22Rv1 (cell line): Measurements from ENCODE around the gene DUSP9.

ENCODE experiments used
- ZFX ChIP-seq: fragments of 450-650 bp; IDR thresholded peaks from 2 replicates; pipeline ENCODE4 v1.6.1; 2017; ENCODE audit warnings: antibody characterized with exemption, borderline replicate concordance
- TF ChIP-seq, protein P1 (sequence below): fragments of 450-650 bp; IDR thresholded peaks from 2 replicates; pipeline ENCODE4 v1.5.1; 2017; ENCODE audit warnings: mild to moderate bottlenecking

- TF ChIP-seq, protein P1, sequence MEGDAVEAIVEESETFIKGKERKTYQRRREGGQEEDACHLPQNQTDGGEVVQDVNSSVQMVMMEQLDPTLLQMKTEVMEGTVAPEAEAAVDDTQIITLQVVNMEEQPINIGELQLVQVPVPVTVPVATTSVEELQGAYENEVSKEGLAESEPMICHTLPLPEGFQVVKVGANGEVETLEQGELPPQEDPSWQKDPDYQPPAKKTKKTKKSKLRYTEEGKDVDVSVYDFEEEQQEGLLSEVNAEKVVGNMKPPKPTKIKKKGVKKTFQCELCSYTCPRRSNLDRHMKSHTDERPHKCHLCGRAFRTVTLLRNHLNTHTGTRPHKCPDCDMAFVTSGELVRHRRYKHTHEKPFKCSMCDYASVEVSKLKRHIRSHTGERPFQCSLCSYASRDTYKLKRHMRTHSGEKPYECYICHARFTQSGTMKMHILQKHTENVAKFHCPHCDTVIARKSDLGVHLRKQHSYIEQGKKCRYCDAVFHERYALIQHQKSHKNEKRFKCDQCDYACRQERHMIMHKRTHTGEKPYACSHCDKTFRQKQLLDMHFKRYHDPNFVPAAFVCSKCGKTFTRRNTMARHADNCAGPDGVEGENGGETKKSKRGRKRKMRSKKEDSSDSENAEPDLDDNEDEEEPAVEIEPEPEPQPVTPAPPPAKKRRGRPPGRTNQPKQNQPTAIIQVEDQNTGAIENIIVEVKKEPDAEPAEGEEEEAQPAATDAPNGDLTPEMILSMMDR, result no peak
- TF ChIP-seq ZFX, result no peak
Observed at GRCh38 chrX:153634832-153635231, 12.2 kb upstream of the DUSP9 start.
